Right lobe of liver (tissue), 6 donors: ENCODE data around the gene RPP14. TPM values are rescaled to one million over a fixed set of nuclear protein-coding genes. Genes with fewer than 3 reads are reported as not detected.

ENCODE experiments used
- ATAC-seq, 4 donors: fragments of 200-7000 bp; cut with Tn5 transposase; one replicate each; pipeline ENCODE4 v1.9.1; 2020; ENCODE audit warnings: mild to moderate bottlenecking in 4 of 4, moderate library complexity in 4 of 4
- DNase-seq, 3 donors: peaks; one replicate each; pipeline ENCODE4 v3.0.0-alpha.2; 2020
- H3K27ac ChIP-seq, 3 donors: fragments of 200-600 bp; one replicate each; pipeline ENCODE4 v1.8.0; 2022
- H3K27me3 ChIP-seq, 2 donors: fragments of 200-600 bp; one replicate each; pipeline ENCODE4 v1.8.0; 2022
- H3K36me3 ChIP-seq, 4 donors: fragments of 200-600 bp; sonication (generic) in 1 of 4; one replicate each; pipeline versions ENCODE4 v1.5.1 to v1.8.0; 2017 to 2022; ENCODE audit warnings: control low read depth in 1 of 4
- H3K4me1 ChIP-seq, 4 donors: fragments of 200-600 bp; sonication (generic) in 1 of 4; one replicate each; pipeline versions ENCODE4 v1.5.1 to v1.8.0; 2017 to 2022; ENCODE audit warnings: control low read depth in 1 of 4
- H3K4me3 ChIP-seq, 3 donors: fragments of 200-600 bp; one replicate each; pipeline ENCODE4 v1.8.0; 2022
- H3K9me3 ChIP-seq, 4 donors: fragments of 200-600 bp; sonication (generic) in 1 of 4; one replicate each; pipeline versions ENCODE4 v1.5.1 to v1.8.0; 2017 to 2022; ENCODE audit warnings: control low read depth in 1 of 4
- CTCF ChIP-seq, 4 donors: fragments of 200-600 bp in 3 of 4; fragments of 450-650 bp in 1 of 4; IDR thresholded peaks; one replicate each; pipeline versions ENCODE4 v1.5.1 to v1.8.0; 2016 to 2022; ENCODE audit warnings: antibody characterized with exemption in 4 of 4, mild to moderate bottlenecking in 2 of 4
- POLR2A ChIP-seq: fragments of 450-650 bp; IDR thresholded peaks from one replicate; pipeline ENCODE4 v1.6.1; 2017; ENCODE audit warnings: antibody characterized with exemption, mild to moderate bottlenecking
- WGBS: methylation state at CpG from one replicate; pipeline ENCODE4 v1.1.6; 2018; ENCODE audit warnings: low coverage, low lambda C conversion rate; ENCODE audit not compliant: insufficient coverage; ENCODE audit errors: missing lambda C conversion rate; 5-methylcytosine and 5-hydroxymethylcytosine counted together
- intact Hi-C, 2 donors: fragments of 100-400 bp; cut with DNase I; formaldehyde crosslinking; loops; one replicate each; pipeline versions ENCODE4 v1.11.2 to v1.14.1; 2022
- total RNA-seq, 6 experiments: library from RNA; depleted of rRNA in 2 of 6; stranded (reverse); fragments of >200 nt in 2 of 6; fragmentation: NEBNext Ultra II Directional in 3 of 6; extraction: Animal tissue kit (Norgen Biotek cat#: 25700) in 3 of 6; gene quantifications; one replicate each; pipeline versions ENCODE4 v1.1.0 to v1.2.4, GENCODE V29; 2016 to 2023
- donor health status: DM: no; HTN: yes; CAD: no.
- donor health status: DM: no; HTN: no; CAD: no.
- donor health status: DM: no; HTN: no; CAD: no.
- donor health status: DM: no; HTN: yes; CAD: no.
- donor health status: DM: no; HTN: yes; CAD: no.

RPP14 gene
- total RNA-seq, 6 experiments from 2014 or later: 7.9 to 12.6 (median 10.6) TPM

- WGBS: under 1% methylated on average over 11 of the region's 37 CpGs
- intact Hi-C loops: loop anchor here in 1 of 2 donors (5.0 kb wide), 1 partner anchor 84 kb away; no protein-coding TSS in a partner anchor
- Histone ChIP-seq H3K27ac (peak overlapping the region in 1 of 3 donors; percentile 47), H3K27me3 (no peaks in the 10 kb centered on the region), H3K36me3 (no peaks in the 10 kb centered on the region), H3K9me3 (no peaks in the 10 kb centered on the region), H3K4me1 (peaks cover 0 to 21% (median 8%) of the 10 kb centered on the region in 4 donors), H3K4me3 (peak overlapping the region; percentile 61 to 70 (median 67))
- TF ChIP-seq POLR2A (no peak), CTCF (IDR thresholded peaks at IDR 0.05) (no peak)
- peak; percentile 43 to 64 (median 52) for DNase-seq
- ATAC-seq: peak; percentile 30 to 57 (median 46)
Measured at GRCh38 chr3:58333206-58334012, 27.4 kb downstream of the RPP14 start.

- no peak for DNase-seq
- TF ChIP-seq CTCF (IDR thresholded peaks at IDR 0.05) (no peak), POLR2A (no peak)
- H3K27me3 ChIP-seq: no peaks in the 10 kb centered on the region
- intact Hi-C loops: loop anchor here in 1 of 2 donors (5.0 kb wide), 1 partner anchor 83 kb away; no protein-coding TSS in a partner anchor
- peak overlapping the region in 1 of 3 donors; percentile 47 for H3K27ac ChIP-seq
- peak overlapping the region; percentile 61 to 70 (median 67) for H3K4me3 ChIP-seq
- H3K9me3 ChIP-seq: no peaks in the 10 kb centered on the region
- H3K36me3 ChIP-seq: no peaks in the 10 kb centered on the region
- 5% methylated on average over 4 of the region's 4 CpGs for WGBS
- H3K4me1 ChIP-seq: peaks cover 0 to 21% (median 8%) of the 10 kb centered on the region in 4 donors
- ATAC-seq: no peak
Measured at GRCh38 chr3:58334013-58334321, 27.9 kb downstream of the RPP14 start.

- peak overlapping the region in 1 of 3 donors; percentile 6 for H3K27ac ChIP-seq
- H3K4me1 ChIP-seq: peaks cover 0 to 21% (median 8%) of the 10 kb centered on the region in 4 donors
- no peaks in the 10 kb centered on the region for H3K36me3 ChIP-seq
- H3K27me3 ChIP-seq: no peaks in the 10 kb centered on the region
- no peak for DNase-seq
- intact Hi-C loops: loop anchor here in 1 of 2 donors (5.0 kb wide), 1 partner anchor 83 kb away; no protein-coding TSS in a partner anchor
- no peak overlapping the region for H3K4me3 ChIP-seq
- TF ChIP-seq POLR2A (no peak), CTCF (IDR thresholded peaks at IDR 0.05) (peak in 1 of 4 donors; percentile 2)
- no peaks in the 10 kb centered on the region for H3K9me3 ChIP-seq
- 77% methylated on average over 1 of the region's 1 CpG for WGBS
- ATAC-seq: no peak
Measured at GRCh38 chr3:58334506-58334884, 28.4 kb downstream of the RPP14 start.

- TF ChIP-seq CTCF (IDR thresholded peaks at IDR 0.05): no peak
- TF ChIP-seq POLR2A: no peak
- intact Hi-C loops: no loop called here
- peak overlapping the region; percentile 32 to 47 (median 44) for H3K27ac ChIP-seq
- H3K4me3 ChIP-seq: no peak overlapping the region
- no peak for ATAC-seq
- H3K36me3 ChIP-seq: no peaks in the 10 kb centered on the region
- peaks cover 0 to 21% (median 8%) of the 10 kb centered on the region in 4 donors for H3K4me1 ChIP-seq
- H3K9me3 ChIP-seq: no peaks in the 10 kb centered on the region
- H3K27me3 ChIP-seq: no peaks in the 10 kb centered on the region
- WGBS: 17% methylated on average over 1 of the region's 1 CpG
- DNase-seq: no peak
Measured at GRCh38 chr3:58335652-58335947, 29.6 kb downstream of the RPP14 start.
